GM12878 (cell line): ENCODE data around the gene ITPR2. TPM values are rescaled to one million over a fixed set of nuclear protein-coding genes. Genes with fewer than 3 reads are reported as not detected.
A peak's percentile ranks its signal among the peaks of the same experiment; 100 is the strongest.

ENCODE experiments used
- ASH2L ChIP-seq: fragments of 300-600, 200-600 bp; sonication (generic); IDR thresholded peaks from 2 replicates; pipeline ENCODE4 v1.6.1; 2017; ENCODE audit warnings: low read depth, mild to moderate bottlenecking, borderline replicate concordance
- CBFB ChIP-seq: IDR thresholded peaks from 2 replicates; pipeline ENCODE4 v1.6.1; 2016; ENCODE audit warnings: antibody characterized with exemption, low read depth
- EED ChIP-seq: sonication (generic); IDR thresholded peaks from 2 replicates; pipeline ENCODE4 v1.6.1; 2016; ENCODE audit warnings: antibody characterized with exemption, low read depth
- EP300 ChIP-seq, 2 experiments: fragments of 150-350 bp in 1 of 2; IDR thresholded peaks; 2 replicates each; pipeline ENCODE4 v1.6.1; 2011 to 2012; ENCODE audit warnings: low read depth in 2 of 2, low read length in 2 of 2, borderline replicate concordance in 1 of 2, improper control_type of control experiment in 1 of 2, inconsistent platforms in 1 of 2; ENCODE audit not compliant: control insufficient read depth in 1 of 2
- HDAC2 ChIP-seq: fragments of 200-600 bp; sonication (generic); IDR thresholded peaks from 2 replicates; pipeline ENCODE4 v1.6.1; 2017
- IRF5 ChIP-seq: fragments of 450-650 bp; IDR thresholded peaks from 2 replicates; pipeline ENCODE4 v1.6.1; 2017; ENCODE audit warnings: borderline replicate concordance
- JUND ChIP-seq: IDR thresholded peaks from 2 replicates; pipeline ENCODE4 v1.6.1; 2012; ENCODE audit warnings: low read depth, mild to moderate bottlenecking, low read length, improper control_type of control experiment, moderate library complexity
- MAX ChIP-seq: IDR thresholded peaks from 2 replicates; pipeline ENCODE4 v1.6.1; 2012; ENCODE audit warnings: low read depth, low read length, improper control_type of control experiment
- MLLT1 ChIP-seq: fragments of 450-650 bp; IDR thresholded peaks from 2 replicates; pipeline ENCODE4 v1.6.1; 2016; ENCODE audit warnings: mild to moderate bottlenecking
- MTA2 ChIP-seq: fragments of 450-650 bp; IDR thresholded peaks from 2 replicates; pipeline ENCODE4 v1.6.1; 2016; ENCODE audit warnings: low read depth, mild to moderate bottlenecking, moderate library complexity
- NFYA ChIP-seq: IDR thresholded peaks from 2 replicates; pipeline ENCODE4 v1.6.1; 2011; ENCODE audit warnings: low read depth, mild to moderate bottlenecking, low read length, improper control_type of control experiment, borderline replicate concordance
- NRF1 ChIP-seq: conservative IDR thresholded peaks from 2 replicates; pipeline ENCODE4 v1.6.1; 2011; ENCODE audit warnings: mild to moderate bottlenecking, low read depth, low read length, improper control_type of control experiment
- PML ChIP-seq: IDR thresholded peaks from 2 replicates; pipeline ENCODE4 v1.6.1; 2012; ENCODE audit warnings: low read length, inconsistent platforms
- SREBF1 ChIP-seq: IDR thresholded peaks from 2 replicates; pipeline ENCODE4 v1.6.1; 2012; ENCODE audit warnings: mild to moderate bottlenecking, low read length
- SREBF2 ChIP-seq: IDR thresholded peaks from 2 replicates; pipeline ENCODE4 v1.6.1; 2012; ENCODE audit warnings: mild to moderate bottlenecking, low read length
- SRF ChIP-seq, 2 experiments: IDR thresholded peaks; 2 replicates each; pipeline ENCODE4 v1.6.1; 2011; ENCODE audit warnings: low read depth in 2 of 2, low read length in 2 of 2, mild to moderate bottlenecking in 1 of 2, moderate library complexity in 1 of 2
- USF2 ChIP-seq: IDR thresholded peaks from 2 replicates; pipeline ENCODE4 v1.6.1; 2011; ENCODE audit warnings: low read depth, low read length, improper control_type of control experiment, borderline replicate concordance
- YBX1 ChIP-seq: fragments of 450-650 bp; IDR thresholded peaks from 2 replicates; pipeline ENCODE4 v1.6.1; 2016; ENCODE audit warnings: antibody characterized with exemption
- ZNF24 ChIP-seq: fragments of 450-650 bp; IDR thresholded peaks from 2 replicates; pipeline ENCODE4 v1.6.1; 2017; ENCODE audit warnings: antibody characterized with exemption, mild to moderate bottlenecking
- ZNF592 ChIP-seq: fragments of 450-650 bp; IDR thresholded peaks from 2 replicates; pipeline ENCODE4 v1.6.1; 2017; ENCODE audit warnings: mild to moderate bottlenecking, moderate library complexity
- ZSCAN29 ChIP-seq: fragments of 450-650 bp; IDR thresholded peaks from 2 replicates; pipeline ENCODE4 v1.6.1; 2017; ENCODE audit warnings: mild to moderate bottlenecking, moderate library complexity
- polyA plus RNA-seq, 11 experiments: library from polyadenylated mRNA; depleted of rRNA in 4 of 11; unstranded in 6 of 11; stranded (reverse) in 5 of 11; fragments of >200 nt; fragmentation: Nextera tagmentation in 4 of 11; fragmentation: Illumina TruSeq in 1 of 11; extraction: Ambion mirVana in 4 of 11; extraction: Trizol in 1 of 11; gene quantifications; 1 replicate in 1 of 11; 2 replicates in 10 of 11; pipeline versions ENCODE4 v1.2.1 to v1.2.3, GENCODE V29; 2011 to 2016; ENCODE audit warnings: inconsistent platforms in 2 of 11, missing spikeins in 2 of 11, low read depth in 1 of 11
- total RNA-seq, 4 experiments: library from RNA; depleted of rRNA in 3 of 4; stranded (reverse); fragments of >200 nt in 3 of 4; fragmentation: Illumina TruSeq in 1 of 4; extraction: Trizol in 1 of 4; gene quantifications; 2 replicates each; pipeline versions ENCODE4 v1.2.1 to v1.2.3, GENCODE V29; 2013 to 2021

Gene ITPR2
- total and polyA plus RNA-seq, 10 of the 15 experiments (the other 5 are each of a cell fraction or from before 2014, with no cell fraction given), result 7.5 to 76.2 (median 47.1) TPM

- TF ChIP-seq MLLT1 (peak; percentile 54; the same call in 1 of the 2 replicates), JUND (no peak), HDAC2 (no peak), NRF1 (no peak), SREBF1 (no peak), PML (no peak), NFYA (no peak), IRF5 (no peak), EP300 (IDR thresholded peaks at IDR 0.05; ENCODE audit: borderline replicate concordance in 1 of 2, control insufficient read depth in 1 of 2, low read depth in 2 of 2, low read length in 2 of 2) (no peak), SREBF2 (no peak), ZNF24 (no peak), SRF (IDR thresholded peaks at IDR 0.05; ENCODE audit: low read depth in 2 of 2, low read length in 2 of 2) (no peak), EED (no peak), USF2 (no peak), ZNF592 (peak; percentile 10; the same call in 1 of the 2 replicates), MAX (no peak), ASH2L (no peak), MTA2 (peak; percentile 33; the same call in 1 of the 2 replicates), CBFB (no peak), ZSCAN29 (no peak), YBX1 (no peak)
These were observed 82.3 kb downstream of the ITPR2 start (continued) for GRCh38 chr12:26750531-26751175.
